H9 (cell line): ENCODE measurements around the gene TENM4. TPM values are rescaled to one million over a fixed set of nuclear protein-coding genes. Genes with fewer than 3 reads are reported as not detected.

Source experiments
- DNase-seq: peaks from one replicate; pipeline ENCODE4 v3.0.0-alpha.2; 2017
- H2AFZ ChIP-seq: one replicate; pipeline ENCODE4 v1.6.1; 2013; ENCODE audit warnings: mild to moderate bottlenecking, low read length, control low read depth, moderate library complexity
- H2AK5ac ChIP-seq: 2 replicates; pipeline ENCODE4 v1.6.1; 2013; ENCODE audit warnings: low read length, control low read depth, mixed read lengths; ENCODE audit not compliant: insufficient read length
- H2BK120ac ChIP-seq: one replicate; pipeline ENCODE4 v1.6.1; 2013; ENCODE audit warnings: low read depth, mild to moderate bottlenecking, low read length, control low read depth, inconsistent platforms; ENCODE audit not compliant: poor library complexity, severe bottlenecking
- H2BK12ac ChIP-seq: 2 replicates; pipeline ENCODE4 v1.6.1; 2013; ENCODE audit warnings: low read length, control low read depth, mixed read lengths, low read depth; ENCODE audit not compliant: insufficient read length
- H2BK15ac ChIP-seq: 2 replicates; pipeline ENCODE4 v1.6.1; 2013; ENCODE audit warnings: low read depth, low read length, control low read depth
- H2BK20ac ChIP-seq: one replicate; pipeline ENCODE4 v1.6.1; 2013; ENCODE audit warnings: low read depth, mild to moderate bottlenecking, low read length, control low read depth, inconsistent platforms; ENCODE audit not compliant: poor library complexity, severe bottlenecking
- H2BK5ac ChIP-seq: 2 replicates; pipeline ENCODE4 v1.6.1; 2013; ENCODE audit warnings: low read length, control low read depth, mixed read lengths; ENCODE audit not compliant: insufficient read length
- H3K14ac ChIP-seq: 2 replicates; pipeline ENCODE4 v1.6.1; 2013; ENCODE audit warnings: low read length, control low read depth; ENCODE audit not compliant: insufficient read depth
- H3K18ac ChIP-seq: 2 replicates; pipeline ENCODE4 v1.6.1; 2013; ENCODE audit warnings: low read depth, mild to moderate bottlenecking, mixed read lengths, low read length, control low read depth; ENCODE audit not compliant: insufficient read length
- H3K23ac ChIP-seq: 2 replicates; pipeline ENCODE4 v1.6.1; 2013; ENCODE audit warnings: low read length, control low read depth, mixed read lengths, low read depth; ENCODE audit not compliant: insufficient read length
- H3K23me2 ChIP-seq: 2 replicates; pipeline ENCODE4 v1.6.1; 2013; ENCODE audit warnings: low read depth, mild to moderate bottlenecking, mixed read lengths, low read length, control low read depth; ENCODE audit not compliant: insufficient read length, poor library complexity, severe bottlenecking
- H3K27ac ChIP-seq: 2 replicates; pipeline ENCODE4 v1.5.1; 2013; ENCODE audit warnings: low read length, control low read depth, mixed read lengths, low read depth; ENCODE audit not compliant: insufficient read length
- H3K27me3 ChIP-seq: 2 replicates; pipeline ENCODE4 v1.6.1; 2013; ENCODE audit warnings: low read length, control low read depth, inconsistent platforms; ENCODE audit not compliant: insufficient read depth
- H3K4ac ChIP-seq: 2 replicates; pipeline ENCODE4 v1.6.1; 2013; ENCODE audit warnings: low read depth, mild to moderate bottlenecking, control low read depth, inconsistent platforms, low read length, moderate library complexity
- H3K4me1 ChIP-seq: 2 replicates; pipeline ENCODE4 v1.6.1; 2013; ENCODE audit warnings: low read length, control low read depth, inconsistent platforms; ENCODE audit not compliant: insufficient read depth
- H3K4me2 ChIP-seq: 2 replicates; pipeline ENCODE4 v1.6.1; 2013; ENCODE audit warnings: low read length, control low read depth, mixed read lengths; ENCODE audit not compliant: insufficient read length, insufficient read depth
- H3K56ac ChIP-seq: 2 replicates; pipeline ENCODE4 v1.6.1; 2013; ENCODE audit warnings: low read depth, mild to moderate bottlenecking, mixed read lengths, low read length, control low read depth; ENCODE audit not compliant: insufficient read length
- H3K79me1 ChIP-seq: 2 replicates; pipeline ENCODE4 v1.6.1; 2013; ENCODE audit warnings: low read depth, mild to moderate bottlenecking, moderate library complexity, low read length, control low read depth, inconsistent platforms; ENCODE audit not compliant: insufficient read depth, poor library complexity, severe bottlenecking
- H3K79me2 ChIP-seq: 2 replicates; pipeline ENCODE4 v1.6.1; 2013; ENCODE audit warnings: low read length, control low read depth, inconsistent platforms; ENCODE audit not compliant: insufficient read depth
- H3K9ac ChIP-seq: 2 replicates; pipeline ENCODE4 v1.6.1; 2013; ENCODE audit warnings: low read length, control low read depth, mixed read lengths; ENCODE audit not compliant: insufficient read length; ENCODE audit errors: extremely low read depth
- H3K9me3 ChIP-seq: one replicate; pipeline ENCODE4 v1.6.1; 2013; ENCODE audit warnings: low read depth, low read length, inconsistent platforms; ENCODE audit not compliant: control insufficient read depth
- H3T11ph ChIP-seq: one replicate; pipeline ENCODE4 v1.6.1; 2013; ENCODE audit warnings: mild to moderate bottlenecking, low read length, control low read depth, inconsistent platforms
- H4K20me1 ChIP-seq: one replicate; pipeline ENCODE4 v1.6.1; 2013; ENCODE audit not compliant: control insufficient read depth, insufficient read length, insufficient read depth
- H4K5ac ChIP-seq: 2 replicates; pipeline ENCODE4 v1.6.1; 2013; ENCODE audit warnings: low read depth, mild to moderate bottlenecking, mixed read lengths, low read length, control low read depth; ENCODE audit not compliant: insufficient read length
- H4K8ac ChIP-seq: replicated peaks from 2 replicates; pipeline ENCODE4 v1.6.1; 2013; ENCODE audit warnings: low read length, control low read depth, mixed read lengths, low read depth; ENCODE audit not compliant: insufficient read length
- H4K91ac ChIP-seq: 2 replicates; pipeline ENCODE4 v1.6.1; 2013; ENCODE audit warnings: low read depth, mild to moderate bottlenecking, moderate library complexity, mixed read lengths, low read length, control low read depth; ENCODE audit not compliant: insufficient read length
- H3K27ac Mint-ChIP-seq, 3 experiments: 2 replicates in 2 of 3; 3 replicates in 1 of 3; pipeline ENCODE4 v1.8.0; 2020 to 2021; ENCODE audit warnings: mixed read lengths in 3 of 3, mild to moderate bottlenecking in 1 of 3, moderate library complexity in 1 of 3
- H3K27me3 Mint-ChIP-seq: 2 replicates; pipeline ENCODE4 v1.8.0; 2021; ENCODE audit warnings: low read depth, mild to moderate bottlenecking, moderate library complexity, mixed read lengths
- H3K36me3 Mint-ChIP-seq, 3 experiments: 2 replicates in 2 of 3; 3 replicates in 1 of 3; pipeline ENCODE4 v1.8.0; 2020 to 2021; ENCODE audit warnings: low read depth in 3 of 3, mixed read lengths in 3 of 3; ENCODE audit not compliant: insufficient read depth in 1 of 3
- H3K4me1 Mint-ChIP-seq, 2 experiments: 2 replicates each; pipeline ENCODE4 v1.8.0; 2020; ENCODE audit warnings: mixed read lengths in 2 of 2
- H3K4me3 Mint-ChIP-seq, 2 experiments: 2 replicates in 1 of 2; 3 replicates in 1 of 2; pipeline ENCODE4 v1.8.0; 2020 to 2021; ENCODE audit warnings: mild to moderate bottlenecking in 2 of 2, mixed read lengths in 2 of 2, moderate library complexity in 1 of 2
- H3K9me3 Mint-ChIP-seq, 2 experiments: 2 replicates in 1 of 2; 3 replicates in 1 of 2; pipeline ENCODE4 v1.8.0; 2020; ENCODE audit warnings: mild to moderate bottlenecking in 2 of 2, mixed read lengths in 2 of 2, moderate library complexity in 1 of 2
- WGBS: extraction: QIAGEN DNeasy Blood & Tissue Kit; methylation state at CpG from one replicate; pipeline ENCODE4 v1.1.7; 2013; ENCODE audit warnings: missing lambda C conversion rate, low lambda C conversion rate, mixed read lengths; ENCODE audit not compliant: insufficient read length; ENCODE audit errors: extremely low coverage; 5-methylcytosine and 5-hydroxymethylcytosine counted together
- total RNA-seq: library from RNA; stranded (reverse); gene quantifications from 2 replicates; pipeline ENCODE4 v1.2.1, GENCODE V29; 2021
- TF ChIP-seq, protein P1 (sequence below): fragments of 200-600 bp; sonication (generic); conservative IDR thresholded peaks from 3 replicates; pipeline ENCODE4 v1.8.0; 2021; ENCODE audit warnings: antibody characterized with exemption, mild to moderate bottlenecking

TENM4 gene
- total RNA-seq, 1 experiment from 2014 or later: 4.6 TPM

DNA sequence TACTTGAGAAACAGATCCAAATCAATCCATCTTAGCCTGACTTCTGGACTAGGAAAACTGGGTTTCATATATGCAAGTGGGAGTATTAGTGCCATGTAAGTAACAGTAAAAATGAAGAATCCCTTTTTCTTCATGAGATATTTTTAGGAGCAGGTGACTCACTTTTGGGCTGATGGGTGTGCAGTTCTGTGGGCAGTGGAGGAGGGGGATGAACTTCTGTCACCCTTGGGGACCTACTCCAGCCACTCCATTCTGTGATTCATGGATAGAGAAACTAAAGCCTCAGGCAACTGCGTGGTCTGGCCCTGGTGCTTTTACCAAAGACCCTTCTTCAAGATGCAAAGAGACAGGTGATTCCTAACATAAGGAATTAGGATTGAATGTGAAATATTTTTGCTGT, 657.5 kb downstream of the TENM4 start:
- no peak overlapping the region for H3K4me2 ChIP-seq
- H2BK120ac ChIP-seq: no peak overlapping the region
- no peak overlapping the region for H2BK12ac ChIP-seq
- H3K4me3 Mint-ChIP-seq: no peak overlapping the region
- no peak overlapping the region for H3K23ac ChIP-seq
- no peak overlapping the region for H3K4ac ChIP-seq
- H3K9me3 ChIP-seq: no peaks in the 10 kb centered on the region
- H3K9me3 Mint-ChIP-seq: no peaks in the 10 kb centered on the region
- no peaks in the 10 kb centered on the region for H3K23me2 ChIP-seq
- H3K14ac ChIP-seq: no peak overlapping the region
- H3K27me3 Mint-ChIP-seq: no peaks in the 10 kb centered on the region
- H2AFZ ChIP-seq: no peak overlapping the region
- WGBS: no CpG with 5 or more reads among the region's 1 CpG
- H4K91ac ChIP-seq: no peak overlapping the region
- H3K18ac ChIP-seq: no peak overlapping the region
- H4K20me1 ChIP-seq: no peaks in the 10 kb centered on the region
- no peaks in the 10 kb centered on the region for H3K36me3 Mint-ChIP-seq
- H2AK5ac ChIP-seq: no peak overlapping the region
- no peaks in the 10 kb centered on the region for H3K4me1 ChIP-seq
- no peak overlapping the region for H3K27ac ChIP-seq
- H2BK20ac ChIP-seq: no peak overlapping the region
- H3K79me1 ChIP-seq: no peaks in the 10 kb centered on the region
- H3K27me3 ChIP-seq: no peaks in the 10 kb centered on the region
- H4K8ac ChIP-seq: no peak overlapping the region
- no peak overlapping the region for H2BK5ac ChIP-seq
- no peak overlapping the region for H3K27ac Mint-ChIP-seq
- H3K79me2 ChIP-seq: no peaks in the 10 kb centered on the region
- peaks cover 17 to 22% of the 10 kb centered on the region in 2 experiments for H3K4me1 Mint-ChIP-seq
- H3K9ac ChIP-seq: no peak overlapping the region
- TF ChIP-seq, protein P1, sequence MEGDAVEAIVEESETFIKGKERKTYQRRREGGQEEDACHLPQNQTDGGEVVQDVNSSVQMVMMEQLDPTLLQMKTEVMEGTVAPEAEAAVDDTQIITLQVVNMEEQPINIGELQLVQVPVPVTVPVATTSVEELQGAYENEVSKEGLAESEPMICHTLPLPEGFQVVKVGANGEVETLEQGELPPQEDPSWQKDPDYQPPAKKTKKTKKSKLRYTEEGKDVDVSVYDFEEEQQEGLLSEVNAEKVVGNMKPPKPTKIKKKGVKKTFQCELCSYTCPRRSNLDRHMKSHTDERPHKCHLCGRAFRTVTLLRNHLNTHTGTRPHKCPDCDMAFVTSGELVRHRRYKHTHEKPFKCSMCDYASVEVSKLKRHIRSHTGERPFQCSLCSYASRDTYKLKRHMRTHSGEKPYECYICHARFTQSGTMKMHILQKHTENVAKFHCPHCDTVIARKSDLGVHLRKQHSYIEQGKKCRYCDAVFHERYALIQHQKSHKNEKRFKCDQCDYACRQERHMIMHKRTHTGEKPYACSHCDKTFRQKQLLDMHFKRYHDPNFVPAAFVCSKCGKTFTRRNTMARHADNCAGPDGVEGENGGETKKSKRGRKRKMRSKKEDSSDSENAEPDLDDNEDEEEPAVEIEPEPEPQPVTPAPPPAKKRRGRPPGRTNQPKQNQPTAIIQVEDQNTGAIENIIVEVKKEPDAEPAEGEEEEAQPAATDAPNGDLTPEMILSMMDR: no peak
- DNase-seq: no peak
- no peak overlapping the region for H4K5ac ChIP-seq
- H3K56ac ChIP-seq: no peak overlapping the region
- H3T11ph ChIP-seq: no peak overlapping the region
- H2BK15ac ChIP-seq: no peak overlapping the region
